Measurements from ENCODE around the gene FN1.
A peak's percentile ranks its signal among the peaks of the same experiment; 100 is the strongest.
"Not testable (repeated sequence)": the region's sequence is repeated elsewhere in the genome, so short reads cannot be mapped to it uniquely, and the experiment has no call there.

Gene FN1

DNA sequence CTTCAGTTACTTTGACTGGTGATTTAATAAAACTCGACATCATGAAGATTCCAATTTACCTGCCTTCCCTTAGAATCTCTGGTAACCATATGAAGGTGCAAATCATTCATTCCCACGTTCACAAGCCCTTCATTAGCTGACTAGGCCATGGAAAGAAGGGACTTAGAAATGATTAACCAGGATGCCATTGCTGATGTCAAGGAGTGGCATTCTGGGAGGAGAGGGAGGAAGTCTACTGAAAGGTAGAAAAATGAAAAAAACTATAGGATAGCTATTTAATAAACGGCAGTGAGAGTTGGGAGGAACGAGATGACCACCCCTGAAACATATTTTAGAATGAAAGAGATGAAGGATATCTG lies 122.6 kb downstream of the FN1 start:
- no peak for DNase-seq (ENCODE audit: low read depth)
- no peak overlapping the region for H3K4me3 ChIP-seq (ENCODE audit: low read length)
- TF ChIP-seq, protein P1, sequence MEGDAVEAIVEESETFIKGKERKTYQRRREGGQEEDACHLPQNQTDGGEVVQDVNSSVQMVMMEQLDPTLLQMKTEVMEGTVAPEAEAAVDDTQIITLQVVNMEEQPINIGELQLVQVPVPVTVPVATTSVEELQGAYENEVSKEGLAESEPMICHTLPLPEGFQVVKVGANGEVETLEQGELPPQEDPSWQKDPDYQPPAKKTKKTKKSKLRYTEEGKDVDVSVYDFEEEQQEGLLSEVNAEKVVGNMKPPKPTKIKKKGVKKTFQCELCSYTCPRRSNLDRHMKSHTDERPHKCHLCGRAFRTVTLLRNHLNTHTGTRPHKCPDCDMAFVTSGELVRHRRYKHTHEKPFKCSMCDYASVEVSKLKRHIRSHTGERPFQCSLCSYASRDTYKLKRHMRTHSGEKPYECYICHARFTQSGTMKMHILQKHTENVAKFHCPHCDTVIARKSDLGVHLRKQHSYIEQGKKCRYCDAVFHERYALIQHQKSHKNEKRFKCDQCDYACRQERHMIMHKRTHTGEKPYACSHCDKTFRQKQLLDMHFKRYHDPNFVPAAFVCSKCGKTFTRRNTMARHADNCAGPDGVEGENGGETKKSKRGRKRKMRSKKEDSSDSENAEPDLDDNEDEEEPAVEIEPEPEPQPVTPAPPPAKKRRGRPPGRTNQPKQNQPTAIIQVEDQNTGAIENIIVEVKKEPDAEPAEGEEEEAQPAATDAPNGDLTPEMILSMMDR (conservative IDR thresholded peaks at IDR 0.05; ENCODE audit: low read depth, low read length) = no peak

DNA sequence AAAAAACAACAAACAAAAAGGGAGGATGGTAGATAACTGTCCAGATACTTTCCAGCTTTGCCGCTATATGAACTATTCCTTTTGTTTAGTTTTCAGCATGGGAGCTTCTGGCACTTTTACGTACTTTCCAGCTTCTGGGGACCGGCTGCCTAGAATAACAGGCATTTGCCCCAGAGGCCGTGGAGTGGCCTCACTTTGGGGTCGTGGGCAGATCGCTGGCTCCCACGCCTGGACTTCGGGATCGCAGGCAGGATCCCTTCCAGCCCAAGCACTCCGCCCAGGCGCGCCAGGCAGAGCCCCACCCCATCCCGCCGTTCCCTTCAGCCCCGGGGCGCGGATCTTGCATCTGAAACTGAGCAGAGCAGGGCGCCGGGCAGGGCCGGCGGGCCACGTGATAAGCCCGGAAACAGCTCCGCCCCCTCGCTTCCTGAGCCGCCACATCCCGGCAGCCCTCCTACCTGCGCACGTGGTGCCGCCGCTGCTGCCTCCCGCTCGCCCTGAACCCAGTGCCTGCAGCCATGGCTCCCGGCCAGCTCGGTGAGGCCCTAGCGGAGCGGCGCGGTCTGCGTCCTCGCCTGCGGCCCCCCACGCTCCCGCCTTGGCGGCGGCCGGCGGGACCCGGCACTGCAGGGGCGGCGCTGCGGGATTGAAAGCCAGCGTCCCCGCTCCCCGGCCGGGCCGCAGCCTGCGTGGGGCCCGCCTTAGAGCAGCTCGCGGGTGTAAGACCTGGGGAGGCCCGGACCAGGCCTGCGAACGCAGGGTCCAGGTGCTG lies 124.1 kb downstream of the FN1 start, which contains the start of gene ATIC:
ATIC (plus strand) TSS at position 435 of the 772 bp plus-strand sequence; CDS start at position 519, 84 bp downstream.
- H3K4me3 ChIP-seq (ENCODE audit: low read length) = peak within 1 kb of the TSS; percentile 69
- peak; percentile 84 for DNase-seq (ENCODE audit: low read depth)
- TF ChIP-seq, protein P1 (conservative IDR thresholded peaks at IDR 0.05; ENCODE audit: low read depth, low read length) = no peak

DNA sequence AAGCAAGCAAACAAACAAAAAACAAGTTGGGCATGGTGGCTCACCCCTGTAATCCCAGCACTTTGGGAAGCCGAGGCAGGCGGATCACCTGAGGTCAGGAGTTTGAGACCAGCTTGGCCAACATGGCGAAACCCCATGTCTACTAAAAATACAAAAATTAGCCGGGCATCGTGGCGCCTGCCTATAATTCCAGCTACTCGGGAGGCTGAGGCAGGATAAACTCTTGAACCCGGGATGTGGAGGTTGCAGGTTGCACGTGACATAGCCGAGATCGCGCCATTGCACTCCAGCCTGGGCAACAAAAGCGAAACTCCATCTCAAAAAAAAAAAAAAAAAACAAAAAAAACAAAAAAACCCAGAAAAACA lies 124.6 kb downstream of the FN1 start:
- peak overlapping the region; percentile 69 for H3K4me3 ChIP-seq (ENCODE audit: low read length)
- not testable (repeated sequence) for DNase-seq (ENCODE audit: low read depth)
